Endothelial cell of umbilical vein (primary cell): Measurements from ENCODE around the gene MYO18A. TPM values are rescaled to one million over a fixed set of nuclear protein-coding genes. Genes with fewer than 3 reads are reported as not detected.
"Not testable (repeated sequence)": the region's sequence is repeated elsewhere in the genome, so short reads cannot be mapped to it uniquely, and the experiment has no call there.

Source experiments
- BruUV-seq: library from RNA; stranded (reverse); fragments of 400-500 nt; replicated peaks from 2 replicates; lab custom pipeline; 2021; lab: Mats Ljungman, UMichigan
- CTCF ChIA-PET: fragments of 300-600, 350-600 bp; sonication (Branson Sonifier 250); formaldehyde crosslinking; loops from one replicate; lab custom pipeline; 2021; ENCODE audit warnings: antibody characterized with exemption, inconsistent platforms; lab: Charles Lee
- POLR2A ChIA-PET: fragments of 300-600, 350-600 bp; sonication (Branson Sonifier 250); formaldehyde crosslinking; loops from one replicate; lab custom pipeline; 2021; ENCODE audit warnings: antibody characterized with exemption, inconsistent platforms; lab: Charles Lee
- DNase-seq: peaks from one replicate; pipeline ENCODE4 v3.0.0-alpha.2; 2011; ENCODE audit warnings: low read depth, low spot score
- FAIRE-seq: peaks from 2 replicates; lab custom pipeline; 2011; peaks lifted over from hg19 to GRCh38; lab: Jason Lieb, UNC
- H2AFZ ChIP-seq: 2 replicates; pipeline ENCODE4 v1.6.0; 2012; ENCODE audit warnings: low read depth, low read length, control low read depth, inconsistent platforms
- H3K27ac ChIP-seq: 2 replicates; pipeline ENCODE4 v1.5.1; 2011; ENCODE audit warnings: low read depth, mild to moderate bottlenecking, control low read depth, low read length, moderate library complexity; ENCODE audit not compliant: insufficient read depth
- H3K27me3 ChIP-seq, 2 experiments: 2 replicates each; pipeline versions ENCODE4 v1.6.0 to v1.6.1; 2011; ENCODE audit warnings: low read length in 2 of 2, mixed read lengths in 1 of 2; ENCODE audit not compliant: control insufficient read depth in 2 of 2, insufficient read depth in 2 of 2
- H3K36me3 ChIP-seq, 2 experiments: 2 replicates in 1 of 2; 3 replicates in 1 of 2; pipeline ENCODE4 v1.5.1; 2011; ENCODE audit warnings: low read length in 2 of 2, mild to moderate bottlenecking in 1 of 2, moderate library complexity in 1 of 2; ENCODE audit not compliant: control insufficient read depth in 2 of 2, insufficient read depth in 2 of 2; ENCODE audit errors: extremely low read depth in 1 of 2
- H3K4me1 ChIP-seq: 3 replicates; pipeline ENCODE4 v1.5.1; 2011; ENCODE audit warnings: mild to moderate bottlenecking, low read length; ENCODE audit not compliant: control insufficient read depth, insufficient read depth; ENCODE audit errors: extremely low read depth
- H3K4me2 ChIP-seq: 2 replicates; pipeline ENCODE4 v1.6.1; 2011; ENCODE audit warnings: low read length, control low read depth, mixed read lengths; ENCODE audit not compliant: insufficient read depth
- H3K4me3 ChIP-seq, 3 experiments: fragments of 200-600 bp in 1 of 3; sonication (generic), shearing (Covaris generic) in 1 of 3; replicated peaks in 1 of 3; 2 replicates each; pipeline ENCODE4 v1.5.1; 2011 to 2016; ENCODE audit warnings: control low read depth in 3 of 3, low read length in 3 of 3, mild to moderate bottlenecking in 2 of 3, inconsistent platforms in 1 of 3, low read depth in 1 of 3, moderate library complexity in 1 of 3; ENCODE audit not compliant: insufficient read depth in 1 of 3
- H3K79me2 ChIP-seq: 2 replicates; pipeline ENCODE4 v1.6.0; 2012; ENCODE audit warnings: low read length, inconsistent platforms; ENCODE audit not compliant: control insufficient read depth, insufficient read depth
- H3K9ac ChIP-seq: replicated peaks from 2 replicates; pipeline ENCODE3; 2011; ENCODE audit warnings: low read length, control low read depth; ENCODE audit not compliant: insufficient read depth; ENCODE audit errors: extremely low read depth
- H3K9me1 ChIP-seq: replicated peaks from 3 replicates; pipeline ENCODE4 v1.6.0; 2011; ENCODE audit warnings: mild to moderate bottlenecking, low read length; ENCODE audit not compliant: control insufficient read depth, insufficient read depth; ENCODE audit errors: extremely low read depth
- H3K9me3 ChIP-seq: replicated peaks from 2 replicates; pipeline ENCODE4 v1.5.1; 2012; ENCODE audit warnings: low read length, inconsistent platforms; ENCODE audit not compliant: control insufficient read depth, insufficient read depth
- H4K20me1 ChIP-seq: replicated peaks from 2 replicates; pipeline ENCODE3; 2011; ENCODE audit warnings: mild to moderate bottlenecking, low read length; ENCODE audit not compliant: control insufficient read depth, insufficient read depth; ENCODE audit errors: extremely low read depth
- CTCF ChIP-seq, 2 donors: IDR thresholded peaks; 1 replicate in 1 of 2; 2 replicates in 1 of 2; pipeline ENCODE4 v1.5.1; 2011; ENCODE audit warnings: low read length in 2 of 2, mild to moderate bottlenecking in 2 of 2, moderate library complexity in 2 of 2, control low read depth in 1 of 2, inconsistent platforms in 1 of 2, low read depth in 1 of 2; ENCODE audit not compliant: insufficient read depth in 1 of 2; ENCODE audit errors: extremely low read depth in 1 of 2
- EZH2 ChIP-seq: IDR thresholded peaks from 2 replicates; pipeline ENCODE4 v1.6.1; 2012; ENCODE audit warnings: borderline replicate concordance, low read depth, mild to moderate bottlenecking, moderate library complexity, low read length, inconsistent platforms; ENCODE audit not compliant: severe bottlenecking
- FOS ChIP-seq: IDR thresholded peaks from 2 replicates; pipeline ENCODE4 v1.6.1; 2011; ENCODE audit warnings: mild to moderate bottlenecking, low read length, moderate library complexity, borderline replicate concordance; ENCODE audit not compliant: insufficient read depth
- GATA2 ChIP-seq: IDR thresholded peaks from 2 replicates; pipeline ENCODE4 v1.7.0; 2011; ENCODE audit warnings: low read depth, mild to moderate bottlenecking, moderate library complexity, mixed read lengths, low read length; ENCODE audit not compliant: insufficient read length, insufficient read depth
- JUN ChIP-seq: IDR thresholded peaks from 2 replicates; pipeline ENCODE4 v1.6.1; 2011; ENCODE audit warnings: borderline replicate concordance, low read depth; ENCODE audit not compliant: insufficient read length, insufficient read depth
- MAX ChIP-seq: IDR thresholded peaks from 2 replicates; pipeline ENCODE4 v1.6.1; 2011; ENCODE audit not compliant: insufficient read depth, insufficient read length
- MYC ChIP-seq: IDR thresholded peaks from one replicate; pipeline ENCODE4 v1.6.1; 2011; ENCODE audit warnings: mild to moderate bottlenecking, low read depth, low read length
- POLR2A ChIP-seq: IDR thresholded peaks from 2 replicates; pipeline ENCODE4 v1.6.1; 2012; ENCODE audit warnings: low read depth, mild to moderate bottlenecking, control low read depth, low read length
- POLR2AphosphoS5 ChIP-seq: IDR thresholded peaks from 2 replicates; pipeline ENCODE4 v1.6.1; 2012; ENCODE audit warnings: low read depth, mild to moderate bottlenecking, control low read depth, low read length, moderate library complexity; ENCODE audit not compliant: insufficient read depth
- dilution Hi-C: fragments of 300-500 bp; cut with MboI; formaldehyde crosslinking; loops from one replicate; pipeline ENCODE4 v1.15.0; 2019; ENCODE audit warnings: low sequenced_read_pairs; ENCODE audit not compliant: extremely low pct_ligation_motif_present
- intact Hi-C: fragments of 100-400 bp; cut with micrococcal nuclease; formaldehyde crosslinking; loops from one replicate; pipeline ENCODE4 v1.10.0; 2022
- polyA plus RNA-seq, 4 experiments: library from polyadenylated mRNA; depleted of rRNA in 3 of 4; stranded (reverse) in 3 of 4; unstranded in 1 of 4; fragments of >200 nt; gene quantifications; 2 replicates each; pipeline versions ENCODE4 v1.2.1 to v1.2.3, GENCODE V29; 2011 to 2012; ENCODE audit warnings: missing spikeins in 1 of 4
- total RNA-seq: library from RNA; stranded (reverse); gene quantifications from 2 replicates; pipeline ENCODE4 v1.2.3, GENCODE V29; 2021

MYO18A gene
- total and polyA plus RNA-seq, 2 donors (not counting 3 experiments of a cell fraction or from before 2014, with no cell fraction given) = 3.9 to 28.3 TPM

GRCh38 chr17:29225396-29225795 lies 45.2 kb upstream of the MYO18A start:
- no peaks in the 10 kb centered on the region for H4K20me1 ChIP-seq
- H3K4me3 ChIP-seq = no peak overlapping the region
- H3K27me3 ChIP-seq = no peaks in the 10 kb centered on the region
- dilution Hi-C loops (no loop called here), intact Hi-C loops (no loop called here)
- BruUV-seq = no TSS peak
- ChIA-PET POLR2A (interaction anchor here (0.6 to 1.2 kb wide), 2 partner anchors 15 to 35 kb away, joined by 4 to 7 read pairs; no protein-coding TSS in a partner anchor), CTCF (interaction anchor here (0.9 to 3.4 kb wide), 4 partner anchors 16 to 80 kb away, joined by 3 to 11 read pairs (median 6); partner anchors contain the start of gene MYO18A)
- peak; percentile 18 for FAIRE-seq
- H3K4me2 ChIP-seq = no peak overlapping the region
- no peaks in the 10 kb centered on the region for H3K9me3 ChIP-seq
- TF ChIP-seq MYC (no peak), POLR2AphosphoS5 (no peak), CTCF (IDR thresholded peaks at IDR 0.05; ENCODE audit: extremely low read depth in 1 of 2, insufficient read depth in 1 of 2, low read depth in 1 of 2, low read length in 2 of 2) (no peak), POLR2A (no peak), GATA2 (no peak), FOS (no peak), MAX (no peak), EZH2 (no peak), JUN (no peak)
- no peak overlapping the region for H3K27ac ChIP-seq
- no peak for DNase-seq
- no peaks in the 10 kb centered on the region for H3K79me2 ChIP-seq
- no peaks in the 10 kb centered on the region for H3K36me3 ChIP-seq
- no peaks in the 10 kb centered on the region for H3K9me1 ChIP-seq
- H3K4me1 ChIP-seq = no peaks in the 10 kb centered on the region
- H3K9ac ChIP-seq = no peak overlapping the region
- no peak overlapping the region for H2AFZ ChIP-seq

GRCh38 chr17:29221338-29221737 lies 41.1 kb upstream of the MYO18A start:
- intact Hi-C loops, H3K27me3 ChIP-seq, H3K27ac ChIP-seq, FAIRE-seq, H2AFZ ChIP-seq, H3K4me1 ChIP-seq, H3K9me1 ChIP-seq, DNase-seq, dilution Hi-C loops, POLR2A ChIA-PET, H3K79me2 ChIP-seq, BruUV-seq, H3K4me2 ChIP-seq, H3K4me3 ChIP-seq, H3K36me3 ChIP-seq, H3K9me3 ChIP-seq, H3K9ac ChIP-seq, H4K20me1 ChIP-seq: not testable (repeated sequence)
- CTCF ChIA-PET = interaction anchor here (2.6 to 12.1 kb wide), 7 partner anchors 14 to 97 kb away, joined by 13 to 320 read pairs (median 41); no protein-coding TSS in a partner anchor
